ENCODE measurements around the gene OTUD4.

The OTUD4 gene

DNA sequence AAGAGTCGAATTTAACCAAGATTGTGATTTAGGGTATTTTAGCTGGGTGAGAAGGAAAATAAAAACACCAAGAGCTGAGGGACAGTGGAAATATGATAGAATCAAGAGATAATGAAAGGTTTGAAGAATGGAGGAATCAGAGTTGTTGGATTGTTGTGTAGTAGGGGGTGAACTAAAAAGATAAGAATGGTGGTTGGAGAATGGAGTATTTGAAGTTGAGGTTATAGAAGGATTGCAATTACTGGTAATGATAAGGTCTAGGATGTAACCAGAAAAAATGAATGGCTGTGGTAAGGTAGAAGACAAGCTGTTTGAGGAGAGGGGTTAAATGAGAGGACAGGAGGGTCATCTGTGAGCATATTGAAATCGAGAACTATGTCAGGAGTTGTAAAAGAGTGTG is 77.8 kb downstream of the OTUD4 start:
- DNase-seq, result no peak

DNA sequence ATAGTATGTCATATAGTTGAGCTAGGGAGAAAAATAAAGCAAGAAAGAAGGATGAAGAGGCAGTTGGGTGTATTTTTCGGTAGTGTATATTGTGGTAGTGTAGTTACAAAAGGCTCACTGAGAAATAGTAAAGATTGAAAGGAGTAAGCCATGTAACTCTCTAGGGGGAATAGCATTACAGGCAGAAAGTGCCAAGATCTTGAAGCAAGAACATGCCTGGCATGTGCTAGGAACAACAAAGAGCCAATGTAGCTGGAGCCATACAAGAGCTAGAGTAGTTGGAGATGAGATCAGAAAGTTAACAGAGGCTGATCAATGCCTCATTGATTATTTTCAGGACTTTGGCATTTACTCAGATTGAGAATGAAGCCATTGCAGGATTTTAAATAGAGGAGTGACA is 79.3 kb downstream of the OTUD4 start:
- DNase-seq, result no peak

DNA sequence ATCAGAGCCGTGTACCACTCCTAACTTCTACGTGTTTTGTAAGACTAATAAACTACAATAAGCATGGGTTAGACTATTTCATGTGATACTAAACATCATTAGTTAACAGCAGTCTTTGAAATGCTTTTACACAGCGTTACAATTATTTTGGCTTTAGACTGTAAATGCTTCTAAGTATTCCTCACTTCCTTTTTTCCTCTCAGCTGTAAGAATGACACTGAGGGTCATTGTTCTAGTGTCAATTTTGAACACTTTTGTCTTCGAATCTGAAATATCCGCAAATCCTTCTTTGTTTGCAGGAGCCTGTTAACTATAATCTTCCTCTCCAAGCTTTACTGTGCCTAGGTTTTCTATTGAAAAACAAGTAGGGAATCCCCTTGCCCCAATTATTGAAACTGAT is 80.7 kb downstream of the OTUD4 start:
- no peak for DNase-seq

DNA sequence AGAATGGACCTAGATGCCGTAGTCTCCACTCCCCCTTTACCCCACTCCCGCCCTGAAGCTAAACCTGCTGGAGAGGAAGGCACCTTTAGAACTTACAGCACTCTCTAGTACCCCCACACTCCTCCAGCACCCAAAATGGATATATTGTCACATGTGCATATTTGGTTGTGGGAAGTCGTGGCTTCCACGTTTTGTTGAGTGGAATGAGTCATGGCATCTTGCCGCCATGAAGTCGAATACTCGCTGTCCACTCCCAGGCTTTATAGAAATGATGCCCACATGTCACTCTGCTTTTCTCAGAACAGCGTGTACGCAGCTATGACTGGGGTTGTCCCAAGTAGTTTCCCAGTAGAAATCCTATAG is 81.7 kb downstream of the OTUD4 start:
- peak; percentile 51 for DNase-seq

DNA sequence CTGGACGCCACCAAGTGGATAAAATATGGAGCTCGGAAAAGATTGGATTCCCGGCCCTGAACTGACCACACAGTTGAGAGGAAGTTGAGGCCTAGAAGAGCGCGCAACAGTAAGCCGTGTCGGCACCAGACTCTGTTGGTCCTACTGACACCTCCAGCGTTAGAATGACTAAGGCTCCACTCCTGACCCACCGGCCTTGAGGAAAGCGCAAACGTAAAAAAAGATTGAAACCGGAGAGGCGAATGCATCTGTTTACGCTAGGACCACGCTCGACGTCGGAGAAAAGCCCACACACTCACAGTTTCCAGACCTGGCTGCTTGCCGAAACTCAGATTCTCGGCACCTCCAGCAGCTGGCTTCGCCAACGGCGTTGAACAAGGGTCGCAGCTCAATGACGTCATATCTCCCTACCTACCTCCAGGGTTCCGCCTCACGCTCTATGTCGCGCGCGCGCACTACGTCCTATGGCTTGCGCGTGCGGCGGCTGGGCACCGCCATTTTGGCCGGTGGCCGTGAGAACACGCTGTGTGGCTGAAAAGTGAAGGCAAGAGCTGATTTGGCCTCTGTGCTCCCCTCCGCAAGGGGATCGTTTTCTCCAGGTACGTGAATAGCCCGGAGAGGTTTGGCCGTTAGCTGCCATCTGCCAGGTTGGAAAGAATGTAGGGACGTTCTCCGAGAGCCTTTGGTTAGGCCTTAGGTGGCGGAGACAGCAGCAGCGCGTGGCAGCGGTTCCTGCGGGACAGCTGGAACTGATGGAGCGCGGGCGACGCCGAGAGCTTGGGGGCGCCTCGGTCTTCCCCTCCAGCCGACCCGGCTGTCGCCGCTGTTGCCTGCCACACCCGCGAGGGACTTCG is 82.3 kb downstream of the OTUD4 start, which contains the start of the genes ABCE1 and ANAPC10:
ABCE1 (plus strand) TSS at position 491 of the 854 bp plus-strand sequence. CDS start 6,102 bp downstream, outside the sequence.
ANAPC10 (minus strand) TSS at position 376 of the 854 bp plus-strand sequence. CDS start 2,097 bp downstream, outside the sequence.
- DNase-seq, result peak; percentile 95

DNA sequence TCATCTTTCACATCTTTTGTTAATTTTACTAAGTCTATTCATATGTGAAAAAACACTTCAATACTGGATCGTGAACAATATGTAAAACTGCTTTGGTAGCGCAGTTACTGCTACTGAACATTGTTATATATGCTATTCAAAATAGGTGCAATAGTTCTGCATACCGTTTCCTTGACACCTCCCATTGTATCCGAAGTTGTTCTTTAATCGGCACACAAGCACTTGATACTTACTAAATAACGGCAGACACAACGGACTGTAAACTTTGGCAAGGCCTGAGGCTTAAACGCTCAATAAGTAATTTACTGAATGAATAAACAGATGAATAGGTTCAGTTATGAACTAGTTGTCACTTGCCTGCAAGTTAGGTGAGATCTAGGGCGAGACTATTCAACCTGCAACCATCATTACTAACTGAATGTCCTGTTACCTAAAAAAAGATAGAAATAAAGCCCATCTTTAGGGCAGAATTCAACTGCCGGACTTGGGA is 83.0 kb downstream of the OTUD4 start:
- no peak for DNase-seq

DNA sequence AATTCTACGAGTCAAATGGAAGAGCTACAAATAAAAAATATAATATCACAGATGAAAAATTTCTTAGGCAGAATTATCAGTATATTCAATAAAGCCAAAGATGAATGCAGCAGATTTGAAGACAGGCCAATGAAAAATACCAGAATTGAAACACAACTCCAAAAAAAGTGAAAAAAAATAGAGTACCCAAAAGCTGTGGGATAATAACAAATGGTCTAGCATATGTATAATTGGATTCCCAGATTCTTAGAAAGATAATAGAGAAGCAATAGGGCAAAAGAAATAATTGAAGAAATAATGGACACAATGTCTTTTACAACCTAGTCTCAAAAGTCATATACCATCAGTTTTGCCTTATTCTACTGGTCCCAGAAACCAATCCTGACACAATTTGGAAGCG is 86.8 kb downstream of the OTUD4 start:
- DNase-seq, result no peak

DNA sequence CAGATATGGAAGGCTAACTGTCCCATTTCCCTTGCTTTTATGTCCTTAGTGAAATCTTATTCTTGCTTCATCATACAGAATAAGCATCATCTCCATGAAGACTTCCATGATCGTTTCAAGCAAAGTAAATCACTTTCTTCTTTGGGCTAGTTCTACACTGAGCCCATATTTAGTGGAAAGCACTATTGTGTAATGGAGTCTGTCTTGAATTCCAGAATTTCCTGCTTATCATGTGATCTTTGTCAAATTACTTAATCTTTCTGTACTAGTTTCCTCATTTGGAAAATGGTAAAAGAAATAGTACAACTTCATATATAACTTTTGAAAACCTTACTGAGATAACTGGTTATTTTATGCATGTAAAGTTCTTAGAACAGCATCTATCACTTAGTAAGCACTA is 90.0 kb downstream of the OTUD4 start:
- no peak for DNase-seq

DNA sequence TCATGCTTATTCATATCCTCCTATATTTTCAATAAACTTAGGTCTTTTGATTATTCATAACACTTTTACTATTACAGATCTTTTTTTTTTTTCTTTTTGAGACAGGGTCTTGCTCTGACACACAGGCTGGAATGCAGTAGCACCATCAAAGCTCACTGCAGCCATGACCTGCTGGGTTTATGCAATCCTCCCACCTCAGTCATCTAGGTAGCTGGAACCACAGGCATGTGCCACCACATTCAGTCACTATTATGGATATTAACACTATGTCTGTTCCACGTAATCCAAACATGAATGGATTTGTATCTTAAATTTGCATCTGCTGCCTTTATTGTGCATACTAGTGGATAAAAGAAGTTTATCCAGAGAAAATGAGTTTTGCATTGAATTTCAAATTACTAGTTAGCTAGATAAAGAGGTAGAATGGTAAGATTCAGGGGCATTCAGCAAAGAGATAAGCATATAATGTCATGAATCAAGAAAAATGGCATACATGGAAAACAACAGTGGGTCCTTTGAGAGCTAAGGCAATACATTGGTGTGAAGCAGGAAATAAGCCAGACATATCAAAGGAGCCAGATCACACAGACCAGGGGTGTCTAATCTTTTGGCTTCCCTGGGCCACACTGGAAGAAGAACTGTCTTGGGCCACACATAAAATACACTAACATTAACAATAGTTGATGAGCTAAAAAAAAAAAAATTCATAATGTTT is 96.3 kb downstream of the OTUD4 start:
- no peak for DNase-seq

Data from CD4-positive, alpha-beta T cell treated with Interleukin-12 subunit alpha and Interleukin-12 subunit beta, for 1 hour (primary cell).